Measurements from ENCODE around the gene NINL. TPM values are rescaled to one million over a fixed set of nuclear protein-coding genes. Genes with fewer than 3 reads are reported as not detected.

Gene NINL
- total and polyA plus RNA-seq, 2 of the 4 experiments (the other 2 are of a cell fraction): 3.0 to 10.4 TPM

GRCh38 chr20:25532015-25532751 lies 53.1 kb downstream of the NINL start:
- Histone ChIP-seq H3K4me2 (ENCODE audit: low read depth, low read length) (no peak overlapping the region), H2BK15ac (ENCODE audit: low read depth, low read length) (no peak overlapping the region), H4K5ac (ENCODE audit: low read depth, low read length) (no peak overlapping the region), H3K14ac (replicated peaks; ENCODE audit: low read depth, low read length) (no peak overlapping the region), H3K4me3 (ENCODE audit: insufficient read depth, low read depth, low read length) (no peak overlapping the region), H2BK20ac (ENCODE audit: low read depth, low read length) (no peak overlapping the region), H2BK120ac (ENCODE audit: low read depth, low read length) (no peak overlapping the region), H4K20me1 (ENCODE audit: insufficient read depth, low read length) (peaks cover 30% of the 10 kb centered on the region), H3K9me1 (ENCODE audit: insufficient read depth, low read length) (0 out of 2 replicates have a peak, but pooled peaks cover 4% of the 10 kb centered on the region), H2AK9ac (replicated peaks; ENCODE audit: low read depth, low read length, poor library complexity) (no peak overlapping the region), H4K91ac (ENCODE audit: insufficient read depth, low read depth, low read length) (no peak overlapping the region), H3K9me3 (ENCODE audit: control insufficient read depth, insufficient read depth, low read length) (no peaks in the 10 kb centered on the region), H3K36me3 (ENCODE audit: control insufficient read depth, insufficient read depth, low read length) (no peaks in the 10 kb centered on the region; the same call in 1 of the 2 replicates), H3K9ac (ENCODE audit: low read depth, low read length) (no peak overlapping the region), H2AK5ac (ENCODE audit: low read depth, low read length) (no peak overlapping the region), H2BK5ac (ENCODE audit: low read depth, low read length, poor library complexity, severe bottlenecking) (no peak overlapping the region), H3K4ac (ENCODE audit: low read depth, low read length) (no peak overlapping the region), H3K56ac (ENCODE audit: extremely low read depth, insufficient read depth, low read length) (no peak overlapping the region), H2AFZ (replicated peaks; ENCODE audit: low read length, poor library complexity) (no peak overlapping the region), H3K27ac (ENCODE audit: insufficient read depth, low read length) (no peak overlapping the region), H3K23ac (ENCODE audit: low read depth, low read length) (no peak overlapping the region), H3K27me3 (ENCODE audit: control insufficient read depth, insufficient read depth, low read length) (no peaks in the 10 kb centered on the region), H3K79me1 (ENCODE audit: low read depth in 1 of 2, low read length in 2 of 2) (peaks cover 11 to 34% of the 10 kb centered on the region in 2 experiments; a peak in 3 of 4 replicates), H3K18ac (ENCODE audit: low read depth, low read length) (no peak overlapping the region), H3K4me1 (ENCODE audit: control insufficient read depth, insufficient read depth, low read length) (no peaks in the 10 kb centered on the region; the same call in 1 of the 2 replicates), H4K8ac (ENCODE audit: low read depth in 2 of 2, low read length in 2 of 2) (no peak overlapping the region)
- intact Hi-C loops (cut with micrococcal nuclease): no loop called here
- ChIA-PET CTCF (no interaction called here), POLR2A (ENCODE audit: unreplicated experiment) (no interaction called here)
- in situ Hi-C loops (cut with MboI; ENCODE audit: low sequenced_read_pairs): loop anchor here (25.0 kb wide), 1 partner anchor 220 kb away; no protein-coding TSS in a partner anchor
- 100% methylated on average over 3 of the region's 12 CpGs; no CpG with 5 or more reads in 1 of the 2 experiments for WGBS, 2 experiments (ENCODE audit: extremely low coverage in 2 of 2, insufficient read length in 1 of 2)
- dilution Hi-C loops (cut with HindIII; ENCODE audit: low sequenced_read_pairs, unreplicated experiment): no loop called here
- BruUV-seq (replicated peaks): no TSS peak
- ATAC-seq (ENCODE audit: low read depth): no peak
- no peak for DNase-seq
- TF ChIP-seq RAD21 (IDR thresholded peaks at IDR 0.05; ENCODE audit: low read length) (no peak), CHD1 (IDR thresholded peaks at IDR 0.05; ENCODE audit: low read depth, low read length) (no peak), FOS (IDR thresholded peaks at IDR 0.05; ENCODE audit: low read depth, low read length) (no peak), USF2 (IDR thresholded peaks at IDR 0.05; ENCODE audit: low read depth, low read length) (no peak), CTCF (conservative IDR thresholded peaks at IDR 0.05; ENCODE audit: low read depth, low read length) (no peak)
